Fibroblast of mammary gland (primary cell): ENCODE data around the gene MAP3K4.

Source experiments
- DNase-seq: peaks from one replicate; pipeline ENCODE4 v3.0.0-alpha.2; 2010; ENCODE audit warnings: low read depth
- H3K4me3 ChIP-seq: 2 replicates; pipeline ENCODE4 v1.5.1; 2011; ENCODE audit warnings: low read depth, mild to moderate bottlenecking, low read length, moderate library complexity; ENCODE audit not compliant: control insufficient read depth
- CTCF ChIP-seq: conservative IDR thresholded peaks from 2 replicates; pipeline ENCODE4 v1.5.1; 2011; ENCODE audit warnings: low read depth, low read length, inconsistent platforms; ENCODE audit not compliant: control insufficient read depth, insufficient read depth

The MAP3K4 gene

GRCh38 chr6:160999516-160999915, 7.9 kb downstream of the MAP3K4 start:
- no peak for TF ChIP-seq CTCF

GRCh38 chr6:161000632-161001031, 9.1 kb downstream of the MAP3K4 start:
- H3K4me3 ChIP-seq, result no peak overlapping the region
- TF ChIP-seq CTCF, result no peak
- no peak for DNase-seq

More at GRCh38 chr6:160999516-160999915, 7.9 kb downstream of the MAP3K4 start:
- DNase-seq, result no peak
- no peak overlapping the region for H3K4me3 ChIP-seq

GRCh38 chr6:161001421-161001820, 9.9 kb downstream of the MAP3K4 start:
- no peak overlapping the region for H3K4me3 ChIP-seq
- DNase-seq, result peak; percentile 28
- TF ChIP-seq CTCF, result no peak

GRCh38 chr6:161003336-161003735, 11.8 kb downstream of the MAP3K4 start:
- H3K4me3 ChIP-seq, result no peak overlapping the region
- TF ChIP-seq CTCF, result no peak
- DNase-seq, result no peak

- TF ChIP-seq CTCF, result no peak
- H3K4me3 ChIP-seq, result no peak overlapping the region
- no peak for DNase-seq
Observed at GRCh38 chr6:161008245-161008644, 16.7 kb downstream of the MAP3K4 start.

GRCh38 chr6:161009991-161010390, 18.4 kb downstream of the MAP3K4 start:
- H3K4me3 ChIP-seq, result no peak overlapping the region
- TF ChIP-seq CTCF, result no peak
- DNase-seq, result no peak

- peak; percentile 85 for DNase-seq
- TF ChIP-seq CTCF, result no peak
- no peak overlapping the region for H3K4me3 ChIP-seq
Observed at GRCh38 chr6:161010418-161010817, 18.8 kb downstream of the MAP3K4 start.
